Measurements from ENCODE around the gene ITM2B. TPM values are rescaled to one million over a fixed set of nuclear protein-coding genes. Genes with fewer than 3 reads are reported as not detected.
A peak's percentile ranks its signal among the peaks of the same experiment; 100 is the strongest.

Gene ITM2B
- polyA plus RNA-seq, 1 donor (not counting 4 experiments of a cell fraction or from before 2014, with no cell fraction given): 401 TPM

- DNase-seq (ENCODE audit: low read depth, low spot score) (peak; percentile 54), FAIRE-seq (no peak)
- H3K4me2 ChIP-seq (ENCODE audit: control insufficient read depth, extremely low read depth, insufficient read depth, low read depth, low read length): peak within 1 kb of the TSS; percentile 99
- no peaks in the 10 kb centered on the region for H3K36me3 ChIP-seq (ENCODE audit: control insufficient read depth in 2 of 2, extremely low read depth in 1 of 2, insufficient read depth in 2 of 2, low read length in 2 of 2)
- peak within 1 kb of the TSS; percentile 82 to 86 (median 85) for H3K4me3 ChIP-seq (ENCODE audit: control insufficient read depth in 2 of 3, extremely low read depth in 1 of 3, insufficient read depth in 2 of 3, low read depth in 1 of 3, low read length in 3 of 3)
- peak within 1 kb of the TSS; percentile 96 for H3K27ac ChIP-seq (ENCODE audit: control insufficient read depth, insufficient read depth, low read length)
- peak within 1 kb of the TSS; percentile 95 for H2AFZ ChIP-seq (ENCODE audit: control insufficient read depth, low read length)
- peaks cover 22% of the 10 kb centered on the region for H3K4me1 ChIP-seq (ENCODE audit: control insufficient read depth, extremely low read depth, insufficient read depth, low read length)
- TF ChIP-seq EZH2 (IDR thresholded peaks at IDR 0.05; ENCODE audit: low read length) (no peak), CTCF (optimal IDR thresholded peaks at IDR 0.05 in 1 of 3, IDR thresholded peaks at IDR 0.05 in 1 of 3, conservative IDR thresholded peaks at IDR 0.05 in 1 of 3; ENCODE audit: extremely low read depth in 1 of 3, insufficient read depth in 2 of 3, low read length in 3 of 3) (no peak)
- H3K79me2 ChIP-seq (ENCODE audit: control insufficient read depth, insufficient read depth, low read length): peaks cover 30% of the 10 kb centered on the region
- no peaks in the 10 kb centered on the region for H3K27me3 ChIP-seq (ENCODE audit: control insufficient read depth, extremely low read depth, insufficient read depth, low read length)
- H3K9me1 ChIP-seq (ENCODE audit: control insufficient read depth, extremely low read depth, insufficient read depth, low read length): no peaks in the 10 kb centered on the region
- no peaks in the 10 kb centered on the region for H4K20me1 ChIP-seq (ENCODE audit: control insufficient read depth, extremely low read depth, insufficient read depth, low read length)
- dilution Hi-C loops (cut with MboI; ENCODE audit: extremely low pct_ligation_motif_present, low sequenced_read_pairs): no loop called here
- H3K9me3 ChIP-seq (ENCODE audit: control insufficient read depth, low read depth, low read length): no peaks in the 10 kb centered on the region
- H3K9ac ChIP-seq (ENCODE audit: control insufficient read depth, extremely low read depth, insufficient read depth, low read length): peak within 1 kb of the TSS; percentile 95
Measured at GRCh38 chr13:48303359-48304142, 70.5 kb downstream of the ITM2B start, which contains the start of gene RB1. TSS of gene RB1 (plus strand) at chr13:48303751. CDS start at chr13:48303913, 162 bp downstream.

- Histone ChIP-seq H3K79me2 (ENCODE audit: control insufficient read depth, insufficient read depth, low read length) (peaks cover 30% of the 10 kb centered on the region), H3K4me2 (ENCODE audit: control insufficient read depth, extremely low read depth, insufficient read depth, low read depth, low read length) (peak overlapping the region; percentile 71), H3K27me3 (ENCODE audit: control insufficient read depth, extremely low read depth, insufficient read depth, low read length) (no peaks in the 10 kb centered on the region), H3K9me3 (ENCODE audit: control insufficient read depth, low read depth, low read length) (no peaks in the 10 kb centered on the region), H3K9ac (ENCODE audit: control insufficient read depth, extremely low read depth, insufficient read depth, low read length) (peak overlapping the region; percentile 95), H2AFZ (ENCODE audit: control insufficient read depth, low read length) (peak overlapping the region; percentile 17), H3K27ac (ENCODE audit: control insufficient read depth, insufficient read depth, low read length) (peak overlapping the region; percentile 96), H4K20me1 (ENCODE audit: control insufficient read depth, extremely low read depth, insufficient read depth, low read length) (no peaks in the 10 kb centered on the region), H3K9me1 (ENCODE audit: control insufficient read depth, extremely low read depth, insufficient read depth, low read length) (no peaks in the 10 kb centered on the region), H3K4me1 (ENCODE audit: control insufficient read depth, extremely low read depth, insufficient read depth, low read length) (peaks cover 22% of the 10 kb centered on the region), H3K36me3 (ENCODE audit: control insufficient read depth in 2 of 2, extremely low read depth in 1 of 2, insufficient read depth in 2 of 2, low read length in 2 of 2) (no peaks in the 10 kb centered on the region), H3K4me3 (ENCODE audit: control insufficient read depth in 2 of 3, extremely low read depth in 1 of 3, insufficient read depth in 2 of 3, low read depth in 1 of 3, low read length in 3 of 3) (peak overlapping the region; percentile 82 to 86 (median 85))
- FAIRE-seq: no peak
- dilution Hi-C loops (cut with MboI; ENCODE audit: extremely low pct_ligation_motif_present, low sequenced_read_pairs): no loop called here
- no peak for DNase-seq (ENCODE audit: low read depth, low spot score)
- TF ChIP-seq EZH2 (IDR thresholded peaks at IDR 0.05; ENCODE audit: low read length): no peak
- TF ChIP-seq CTCF (optimal IDR thresholded peaks at IDR 0.05 in 1 of 3, IDR thresholded peaks at IDR 0.05 in 1 of 3, conservative IDR thresholded peaks at IDR 0.05 in 1 of 3; ENCODE audit: extremely low read depth in 1 of 3, insufficient read depth in 2 of 3, low read length in 3 of 3): no peak
Measured at GRCh38 chr13:48304143-48304876, 71.3 kb downstream of the ITM2B start.
